SK-N-SH (cell line): Measurements from ENCODE around the gene STARD13. TPM values are rescaled to one million over a fixed set of nuclear protein-coding genes. Genes with fewer than 3 reads are reported as not detected.

Experiments used
- CTCF ChIA-PET: fragments of 300-600, 350-600 bp; formaldehyde crosslinking; extraction: SDS; loops from one replicate; lab custom pipeline; 2021; lab: Yijun Ruan, JAX
- POLR2A ChIA-PET: fragments of 350-600 bp; sonication (Branson Sonifier 250); formaldehyde crosslinking; extraction: SDS; loops from one replicate; lab custom pipeline; 2020; ENCODE audit warnings: antibody characterized with exemption, inconsistent platforms; lab: Yijun Ruan, JAX
- DNase-seq: peaks from one replicate; pipeline ENCODE4 v3.0.0; 2012
- H2AFZ ChIP-seq: fragments of 200-600 bp; sonication (generic); 2 replicates; pipeline ENCODE4 v1.8.1; 2016; ENCODE audit warnings: antibody characterized with exemption, mild to moderate bottlenecking, low read depth
- H3F3A ChIP-seq: fragments of 200-600 bp; sonication (generic); replicated peaks from 2 replicates; pipeline ENCODE3; 2016; ENCODE audit warnings: antibody characterized with exemption, mild to moderate bottlenecking; ENCODE audit not compliant: insufficient read depth
- H3K27ac ChIP-seq, 2 experiments: fragments of 200-500 bp in 1 of 2; fragments of 200-600 bp in 1 of 2; sonication (Bioruptor generic) in 1 of 2; sonication (generic), shearing (Covaris generic) in 1 of 2; 2 replicates each; pipeline versions ENCODE4 v1.5.1 to v1.6.1; 2014 to 2016; ENCODE audit warnings: low read depth in 2 of 2, inconsistent platforms in 1 of 2, low read length in 1 of 2, mild to moderate bottlenecking in 1 of 2, mixed read lengths in 1 of 2
- H3K27me3 ChIP-seq: fragments of 200-600 bp; sonication (generic), shearing (Covaris generic); 2 replicates; pipeline ENCODE4 v1.6.1; 2016; ENCODE audit warnings: mixed run types; ENCODE audit not compliant: insufficient read depth
- H3K36me3 ChIP-seq, 2 experiments: fragments of 200-500 bp in 1 of 2; fragments of 200-600 bp in 1 of 2; sonication (Bioruptor generic) in 1 of 2; sonication (generic) in 1 of 2; replicated peaks in 1 of 2; 2 replicates each; pipeline versions ENCODE3 to v1.5.1; 2014 to 2016; ENCODE audit warnings: low read length in 1 of 2, mild to moderate bottlenecking in 1 of 2; ENCODE audit not compliant: insufficient read depth in 2 of 2, control insufficient read depth in 1 of 2
- H3K4me1 ChIP-seq, 2 experiments: fragments of 200-500 bp in 1 of 2; fragments of 200-600 bp in 1 of 2; sonication (Bioruptor generic) in 1 of 2; sonication (generic), shearing (Covaris generic) in 1 of 2; 2 replicates each; pipeline versions ENCODE4 v1.5.1 to v1.6.1; 2014 to 2016; ENCODE audit warnings: low read depth in 1 of 2, low read length in 1 of 2, mixed run types in 1 of 2; ENCODE audit not compliant: insufficient read depth in 2 of 2, control insufficient read depth in 1 of 2
- H3K4me2 ChIP-seq: fragments of 200-600 bp; sonication (generic), shearing (Covaris generic); 2 replicates; pipeline ENCODE4 v1.6.1; 2017; ENCODE audit warnings: mixed run types
- H3K4me3 ChIP-seq, 2 experiments: fragments of 200-500 bp in 1 of 2; fragments of 200-600 bp in 1 of 2; sonication (Bioruptor generic) in 1 of 2; sonication (generic), shearing (Covaris generic) in 1 of 2; 2 replicates each; pipeline versions ENCODE4 v1.5.1 to v1.8.1; 2014 to 2016; ENCODE audit warnings: low read depth in 2 of 2, inconsistent platforms in 1 of 2, low read length in 1 of 2, mild to moderate bottlenecking in 1 of 2, mixed read lengths in 1 of 2, moderate library complexity in 1 of 2
- H3K79me2 ChIP-seq: fragments of 200-600 bp; sonication (generic); 2 replicates; pipeline ENCODE4 v1.8.1; 2017; ENCODE audit warnings: mild to moderate bottlenecking; ENCODE audit not compliant: insufficient read depth
- H3K9ac ChIP-seq: fragments of 200-600 bp; sonication (generic); 2 replicates; pipeline ENCODE4 v1.6.1; 2017; ENCODE audit warnings: mixed run types
- H3K9me2 ChIP-seq: fragments of 200-600 bp; sonication (generic); 2 replicates; pipeline ENCODE4 v1.6.1; 2017; ENCODE audit warnings: mixed run types
- H3K9me3 ChIP-seq: fragments of 200-600 bp; sonication (generic); 2 replicates; pipeline ENCODE4 v1.6.1; 2017; ENCODE audit warnings: mixed run types, mild to moderate bottlenecking, moderate library complexity
- H4K20me1 ChIP-seq: fragments of 200-600 bp; sonication (generic); 2 replicates; pipeline ENCODE4 v1.6.1; 2017; ENCODE audit warnings: mild to moderate bottlenecking, mixed run types; ENCODE audit not compliant: insufficient read depth
- ELF1 ChIP-seq: IDR thresholded peaks from 2 replicates; pipeline ENCODE4 v1.4.0; 2012
- EZH2phosphoT487 ChIP-seq: fragments of 200-600 bp; sonication (generic); IDR thresholded peaks from 2 replicates; pipeline ENCODE4 v1.6.1; 2017; ENCODE audit warnings: low read depth, mixed run types, mild to moderate bottlenecking, antibody characterized with exemption, moderate library complexity, borderline replicate concordance
- FOSL2 ChIP-seq: IDR thresholded peaks from 2 replicates; pipeline ENCODE4 v1.4.0; 2012; ENCODE audit warnings: low read depth, mild to moderate bottlenecking, moderate library complexity, borderline replicate concordance
- GABPA ChIP-seq: IDR thresholded peaks from 2 replicates; pipeline ENCODE4 v1.4.0; 2012; ENCODE audit warnings: low read depth, mild to moderate bottlenecking
- GATA2 ChIP-seq: sonication (generic); formaldehyde crosslinking; IDR thresholded peaks from 2 replicates; pipeline ENCODE4 v1.5.0; 2020; ENCODE audit warnings: mild to moderate bottlenecking, missing genetic modification reagents
- MAX ChIP-seq: IDR thresholded peaks from 2 replicates; pipeline ENCODE4 v1.4.0; 2012; ENCODE audit warnings: low read depth
- MEF2A ChIP-seq: IDR thresholded peaks from 2 replicates; pipeline ENCODE4 v1.4.0; 2012; ENCODE audit warnings: low read depth, borderline replicate concordance
- MXI1 ChIP-seq: IDR thresholded peaks from 2 replicates; pipeline ENCODE4 v1.6.1; 2012; ENCODE audit warnings: mild to moderate bottlenecking, low read depth, low read length, improper control_type of control experiment
- NFIC ChIP-seq: IDR thresholded peaks from 2 replicates; pipeline ENCODE4 v1.4.0; 2012; ENCODE audit warnings: borderline replicate concordance
- PBX3 ChIP-seq: IDR thresholded peaks from 2 replicates; pipeline ENCODE4; 2012
- POLR2AphosphoS5 ChIP-seq: IDR thresholded peaks from 2 replicates; pipeline ENCODE4 v1.6.1; 2012; ENCODE audit warnings: low read depth, low read length
- RCOR1 ChIP-seq: fragments of 150-350 bp; IDR thresholded peaks from 2 replicates; pipeline ENCODE4 v1.6.1; 2017; ENCODE audit warnings: antibody characterized with exemption, low read length
- RFX5 ChIP-seq: IDR thresholded peaks from 2 replicates; pipeline ENCODE4 v1.6.1; 2012; ENCODE audit warnings: mild to moderate bottlenecking, improper control_type of control experiment, low read length
- SIN3A ChIP-seq: IDR thresholded peaks from 2 replicates; pipeline ENCODE4 v1.6.1; 2012; ENCODE audit warnings: low read depth, mild to moderate bottlenecking, low read length, moderate library complexity, borderline replicate concordance
- SMC3 ChIP-seq: IDR thresholded peaks from 2 replicates; pipeline ENCODE4 v1.6.1; 2012; ENCODE audit warnings: low read depth, low read length, improper control_type of control experiment
- TAF1 ChIP-seq: IDR thresholded peaks from 2 replicates; pipeline ENCODE4 v1.6.1; 2012; ENCODE audit warnings: low read depth, mild to moderate bottlenecking, low read length, moderate library complexity, borderline replicate concordance
- TEAD4 ChIP-seq: IDR thresholded peaks from 2 replicates; pipeline ENCODE4 v1.4.0; 2012; ENCODE audit warnings: mild to moderate bottlenecking, borderline replicate concordance; ENCODE audit not compliant: insufficient read depth
- ZBTB33 ChIP-seq: IDR thresholded peaks from 2 replicates; pipeline ENCODE4 v1.4.0; 2012; ENCODE audit warnings: low read depth, borderline replicate concordance
- polyA plus RNA-seq, 3 experiments: library from polyadenylated mRNA; depleted of rRNA; stranded (reverse); fragments of >200 nt; gene quantifications; 2 replicates each; pipeline ENCODE4 v1.2.3, GENCODE V29; 2012
- TF ChIP-seq, protein P1 (sequence below): IDR thresholded peaks from 2 replicates; pipeline ENCODE4 v1.6.1; 2012; ENCODE audit warnings: mild to moderate bottlenecking, low read depth, low read length, moderate library complexity
- TF ChIP-seq, protein P2 (sequence below): IDR thresholded peaks from 2 replicates; pipeline ENCODE4 v1.4.0; 2012; ENCODE audit warnings: low read depth, borderline replicate concordance

STARD13 gene
- polyA plus RNA-seq, 1 of the 3 experiments (the other 2 are of a cell fraction) = 5.7 TPM

DNA sequence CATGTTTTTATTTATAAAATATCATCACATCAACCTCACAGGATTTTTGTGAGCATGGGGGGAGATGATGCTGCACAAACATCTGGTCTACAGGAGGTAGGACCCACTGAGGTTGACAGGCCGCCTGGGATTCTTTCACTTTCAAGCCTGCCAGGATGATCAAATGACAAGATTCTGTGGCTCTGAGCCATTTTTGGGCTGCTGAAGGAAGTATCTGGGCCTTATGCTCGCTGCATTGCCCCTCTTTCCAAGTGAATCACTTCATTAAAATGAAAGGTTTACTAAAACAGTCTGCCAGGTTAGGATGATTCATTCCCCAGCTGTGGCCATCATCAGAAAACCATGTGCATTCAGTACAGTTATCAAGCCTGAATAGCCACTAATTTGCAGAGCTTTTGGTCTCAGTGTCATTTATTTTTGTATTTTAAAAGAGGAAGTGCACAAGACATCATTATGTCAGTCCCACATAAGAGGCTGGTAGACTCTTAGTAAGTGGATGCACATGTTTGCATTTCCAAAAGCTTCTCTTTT, 34.4 kb downstream of the STARD13 start (continued):
- peak; percentile 75 for TF ChIP-seq MEF2A
- peak; percentile 52 for TF ChIP-seq SIN3A
- TF ChIP-seq RCOR1 = peak; percentile 73; the same call in 1 of the 2 replicates
- peak; percentile 99 for TF ChIP-seq FOSL2
- TF ChIP-seq MXI1 = no peak
- TF ChIP-seq PBX3 = peak; percentile 90
- TF ChIP-seq POLR2AphosphoS5 = peak; percentile 91

DNA sequence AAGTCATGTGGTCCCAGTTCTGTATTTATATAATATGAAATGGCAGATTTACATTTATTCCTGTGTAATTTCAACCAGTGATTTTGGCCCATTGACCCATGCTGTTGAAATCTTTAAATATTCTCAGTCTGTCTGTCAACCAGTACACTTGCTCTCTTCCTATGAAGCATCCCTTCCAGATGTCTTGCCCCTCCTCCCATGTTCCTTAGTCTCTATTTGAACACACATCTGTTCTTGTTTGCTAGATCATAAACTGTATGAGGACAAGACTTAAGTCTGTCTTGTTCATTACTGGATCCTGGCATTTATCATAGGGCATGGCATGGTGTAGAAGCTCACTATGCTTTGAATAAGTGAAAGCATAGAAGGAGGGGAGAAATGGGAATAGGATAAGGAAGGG, 34.9 kb downstream of the STARD13 start:
- Histone ChIP-seq H4K20me1 (no peaks in the 10 kb centered on the region), H3K27me3 (no peaks in the 10 kb centered on the region), H3K79me2 (peaks cover 73% of the 10 kb centered on the region), H3F3A (peaks cover 29% of the 10 kb centered on the region), H2AFZ (no peak overlapping the region), H3K4me2 (peak overlapping the region; percentile 43), H3K27ac (peak overlapping the region; percentile 89 to 91), H3K9me3 (no peaks in the 10 kb centered on the region), H3K4me1 (peaks cover 18 to 19% of the 10 kb centered on the region in 2 experiments; a peak in 3 of 4 replicates), H3K36me3 (no peaks in the 10 kb centered on the region), H3K9me2 (no peaks in the 10 kb centered on the region), H3K4me3 (peak overlapping the region in 1 of 2 experiments; percentile 20; a peak in 1 of 4 replicates), H3K9ac (no peak overlapping the region; the same call in 1 of the 2 replicates)
- no peak for TF ChIP-seq ELF1
- TF ChIP-seq RFX5 = no peak
- TF ChIP-seq ZBTB33 = no peak
- TF ChIP-seq TEAD4 = no peak
- TF ChIP-seq, protein P1, sequence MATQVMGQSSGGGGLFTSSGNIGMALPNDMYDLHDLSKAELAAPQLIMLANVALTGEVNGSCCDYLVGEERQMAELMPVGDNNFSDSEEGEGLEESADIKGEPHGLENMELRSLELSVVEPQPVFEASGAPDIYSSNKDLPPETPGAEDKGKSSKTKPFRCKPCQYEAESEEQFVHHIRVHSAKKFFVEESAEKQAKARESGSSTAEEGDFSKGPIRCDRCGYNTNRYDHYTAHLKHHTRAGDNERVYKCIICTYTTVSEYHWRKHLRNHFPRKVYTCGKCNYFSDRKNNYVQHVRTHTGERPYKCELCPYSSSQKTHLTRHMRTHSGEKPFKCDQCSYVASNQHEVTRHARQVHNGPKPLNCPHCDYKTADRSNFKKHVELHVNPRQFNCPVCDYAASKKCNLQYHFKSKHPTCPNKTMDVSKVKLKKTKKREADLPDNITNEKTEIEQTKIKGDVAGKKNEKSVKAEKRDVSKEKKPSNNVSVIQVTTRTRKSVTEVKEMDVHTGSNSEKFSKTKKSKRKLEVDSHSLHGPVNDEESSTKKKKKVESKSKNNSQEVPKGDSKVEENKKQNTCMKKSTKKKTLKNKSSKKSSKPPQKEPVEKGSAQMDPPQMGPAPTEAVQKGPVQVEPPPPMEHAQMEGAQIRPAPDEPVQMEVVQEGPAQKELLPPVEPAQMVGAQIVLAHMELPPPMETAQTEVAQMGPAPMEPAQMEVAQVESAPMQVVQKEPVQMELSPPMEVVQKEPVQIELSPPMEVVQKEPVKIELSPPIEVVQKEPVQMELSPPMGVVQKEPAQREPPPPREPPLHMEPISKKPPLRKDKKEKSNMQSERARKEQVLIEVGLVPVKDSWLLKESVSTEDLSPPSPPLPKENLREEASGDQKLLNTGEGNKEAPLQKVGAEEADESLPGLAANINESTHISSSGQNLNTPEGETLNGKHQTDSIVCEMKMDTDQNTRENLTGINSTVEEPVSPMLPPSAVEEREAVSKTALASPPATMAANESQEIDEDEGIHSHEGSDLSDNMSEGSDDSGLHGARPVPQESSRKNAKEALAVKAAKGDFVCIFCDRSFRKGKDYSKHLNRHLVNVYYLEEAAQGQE = no peak
- TF ChIP-seq, protein P2, sequence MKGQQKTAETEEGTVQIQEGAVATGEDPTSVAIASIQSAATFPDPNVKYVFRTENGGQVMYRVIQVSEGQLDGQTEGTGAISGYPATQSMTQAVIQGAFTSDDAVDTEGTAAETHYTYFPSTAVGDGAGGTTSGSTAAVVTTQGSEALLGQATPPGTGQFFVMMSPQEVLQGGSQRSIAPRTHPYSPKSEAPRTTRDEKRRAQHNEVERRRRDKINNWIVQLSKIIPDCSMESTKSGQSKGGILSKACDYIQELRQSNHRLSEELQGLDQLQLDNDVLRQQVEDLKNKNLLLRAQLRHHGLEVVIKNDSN = no peak
- no peak for TF ChIP-seq NFIC
- TF ChIP-seq GABPA = no peak
- no peak for TF ChIP-seq EZH2phosphoT487
- no peak for TF ChIP-seq MAX
- TF ChIP-seq SMC3 = no peak
- TF ChIP-seq PBX3 = no peak
- TF ChIP-seq GATA2 (CRISPR knock-in tag) = no peak
- TF ChIP-seq TAF1 = no peak
- CTCF ChIA-PET = interaction anchor here (1.0 to 1.2 kb wide), 2 partner anchors 17 to 19 kb away, joined by 3 to 4 read pairs; no protein-coding TSS in a partner anchor
- POLR2A ChIA-PET = no interaction called here
- no peak for DNase-seq
